Inflammatory macrophage treated with lipopolysaccharide for 4 hours (primary cell): ENCODE measurements around the gene SH2D1B.

Experiments
- DNase-seq: peaks from one replicate; pipeline ENCODE4 v3.0.0-alpha.2; 2020

SH2D1B gene

GRCh38 chr1:162360237-162360873 lies 51.6 kb downstream of the SH2D1B start:
- no peak for DNase-seq

GRCh38 chr1:162359523-162360236 lies 52.3 kb downstream of the SH2D1B start:
- no peak for DNase-seq

GRCh38 chr1:162358928-162359327 lies 53.0 kb downstream of the SH2D1B start:
- no peak for DNase-seq

- peak; percentile 51 for DNase-seq
These were observed 54.2 kb downstream of the SH2D1B start for GRCh38 chr1:162357681-162358266.

- peak; percentile 15 for DNase-seq
These were observed 58.2 kb downstream of the SH2D1B start for GRCh38 chr1:162353702-162354101.

GRCh38 chr1:162353078-162353477 lies 58.9 kb downstream of the SH2D1B start:
- no peak for DNase-seq

- DNase-seq = peak; percentile 55
These were observed 60.1 kb downstream of the SH2D1B start for GRCh38 chr1:162351874-162352273.

GRCh38 chr1:162351246-162351842 lies 60.6 kb downstream of the SH2D1B start:
- no peak for DNase-seq

GRCh38 chr1:162349635-162350330 lies 62.2 kb downstream of the SH2D1B start:
- DNase-seq = no peak

- no peak for DNase-seq
These were observed 64.7 kb downstream of the SH2D1B start for GRCh38 chr1:162347281-162347680.
